Lower leg skin (tissue), 4 donors: ENCODE data around the gene BCAS1. TPM values are rescaled to one million over a fixed set of nuclear protein-coding genes. Genes with fewer than 3 reads are reported as not detected.

Experiments
- DNase-seq, 2 donors: peaks; one replicate each; pipeline ENCODE4 v3.0.0-alpha.2; 2019; ENCODE audit warnings: low spot score in 2 of 2
- H3K4me3 ChIP-seq: fragments of 200-600 bp; sonication (generic); 2 replicates; pipeline ENCODE4 v1.5.1; 2017; ENCODE audit warnings: mild to moderate bottlenecking, low read depth; ENCODE audit not compliant: poor library complexity, severe bottlenecking
- CTCF ChIP-seq, 3 donors: fragments of 450-650 bp; IDR thresholded peaks; one replicate each; pipeline ENCODE4 v1.5.1; 2016; ENCODE audit warnings: antibody characterized with exemption in 3 of 3, mild to moderate bottlenecking in 3 of 3, moderate library complexity in 2 of 3
- POLR2A ChIP-seq, 2 donors: fragments of 450-650 bp; IDR thresholded peaks; one replicate each; pipeline ENCODE4 v1.6.1; 2016 to 2017; ENCODE audit warnings: antibody characterized with exemption in 2 of 2, mild to moderate bottlenecking in 1 of 2, moderate library complexity in 1 of 2
- WGBS, 2 donors: methylation state at CpG; one replicate each; pipeline ENCODE4 v1.1.5; 2018; 5-methylcytosine and 5-hydroxymethylcytosine counted together
- intact Hi-C: fragments of 100-400 bp; cut with DNase I; formaldehyde crosslinking; loops from one replicate; pipeline ENCODE4 v1.15.0; 2023; ENCODE audit warnings: low total_unique reads
- total RNA-seq, 4 donors: library from RNA; depleted of rRNA; stranded (reverse); fragments of >200 nt; gene quantifications; one replicate each; pipeline ENCODE4 v1.1.0, GENCODE V29; 2016

Gene BCAS1
- total RNA-seq, 4 donors from 2014 or later = 1.7 to 3.7 (median 2.1) TPM

DNA sequence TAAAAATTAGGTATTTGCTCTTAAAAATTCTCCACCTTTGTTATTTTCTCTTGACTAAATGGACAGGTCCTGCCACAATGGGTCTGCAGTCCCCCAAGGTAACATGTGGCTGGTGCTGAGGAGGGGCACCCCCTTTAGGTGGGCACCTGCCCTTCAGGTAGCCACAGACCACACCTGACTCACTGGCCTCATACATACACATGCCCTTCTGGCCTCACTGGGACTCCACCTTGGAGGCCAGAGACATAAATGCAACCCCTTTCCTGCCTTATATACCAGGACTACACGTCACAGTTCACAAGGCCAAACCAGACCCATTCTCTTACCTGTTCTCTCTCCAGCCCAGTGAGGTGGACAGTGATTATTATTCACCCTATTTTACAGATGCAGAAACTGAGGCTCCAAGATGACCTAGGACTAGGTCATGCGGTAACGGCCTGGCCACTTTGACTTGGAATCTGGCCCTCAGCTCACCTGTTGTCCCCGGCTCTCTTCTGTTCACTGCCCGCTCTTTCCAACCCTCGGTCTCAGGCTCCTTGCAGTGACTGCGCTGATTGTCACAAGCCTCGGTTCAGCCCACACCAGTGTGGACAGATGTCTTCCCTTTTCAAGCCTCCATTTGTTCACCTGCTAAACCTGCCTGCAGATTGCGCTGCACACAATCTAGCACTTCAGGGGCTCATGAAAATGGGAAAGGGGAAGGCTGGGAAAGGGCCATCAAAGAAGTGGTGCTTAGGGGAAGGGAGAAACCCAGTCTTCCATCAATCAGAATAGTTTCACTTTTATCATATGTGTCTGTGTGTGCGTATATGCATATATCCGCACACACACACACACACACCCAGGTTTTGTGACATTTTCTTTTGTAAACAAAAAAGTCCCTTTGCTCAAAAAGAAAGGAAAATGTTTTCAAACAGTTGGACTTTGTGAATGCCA lies 121.7 kb downstream of the BCAS1 start:
- H3K4me3 ChIP-seq = no peak overlapping the region
- 90 to 92% methylated on average over 11 of the region's 11 CpGs for WGBS, 2 donors
- intact Hi-C loops = no loop called here
- no peak for DNase-seq
- no peak for TF ChIP-seq POLR2A (IDR thresholded peaks at IDR 0.05)
- TF ChIP-seq CTCF (IDR thresholded peaks at IDR 0.05) = no peak

DNA sequence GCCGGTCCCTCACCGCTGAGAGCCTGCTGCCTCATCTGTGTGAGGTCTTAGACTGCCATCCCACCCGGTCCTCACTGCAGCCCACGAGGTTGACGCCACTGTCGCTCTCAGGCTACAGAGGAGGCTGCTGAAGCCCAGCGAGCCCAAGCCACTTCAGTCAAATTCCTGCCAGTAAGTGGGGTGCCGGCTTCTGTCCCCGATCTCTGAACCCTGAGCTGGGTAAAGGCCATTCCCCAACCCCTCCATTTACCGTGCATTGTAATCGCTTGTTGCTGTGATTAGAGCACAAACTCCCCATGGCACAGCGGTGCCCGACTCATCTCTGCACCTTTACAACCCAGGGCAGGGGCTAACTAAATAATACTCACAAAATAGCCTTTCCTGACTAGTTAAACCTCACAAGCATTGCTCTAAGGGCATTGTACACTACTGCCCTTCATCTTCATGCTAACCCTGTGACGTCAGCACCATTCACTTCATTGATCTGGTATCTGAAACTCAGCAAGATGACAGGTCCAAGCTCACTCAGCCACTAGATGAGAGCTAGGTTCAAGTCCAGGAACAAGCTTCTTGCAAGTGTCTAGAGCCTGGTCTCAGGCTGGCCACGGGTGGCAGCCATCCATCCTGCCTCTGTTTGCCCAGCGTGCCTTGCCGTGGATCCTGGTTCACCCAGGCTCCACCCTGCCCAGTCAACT lies 122.7 kb downstream of the BCAS1 start:
- intact Hi-C loops = no loop called here
- no peak for DNase-seq
- TF ChIP-seq POLR2A (IDR thresholded peaks at IDR 0.05) = no peak
- TF ChIP-seq CTCF (IDR thresholded peaks at IDR 0.05) = no peak
- no peak overlapping the region for H3K4me3 ChIP-seq
- WGBS, 2 donors = 91 to 94% methylated on average over 17 of the region's 17 CpGs

GRCh38 chr20:53946106-53946505 lies 124.3 kb downstream of the BCAS1 start:
- no peak for TF ChIP-seq CTCF (IDR thresholded peaks at IDR 0.05)
- no peak for TF ChIP-seq POLR2A (IDR thresholded peaks at IDR 0.05)
- DNase-seq = no peak
- intact Hi-C loops = no loop called here

GRCh38 chr20:53945478-53945877 lies 124.9 kb downstream of the BCAS1 start:
- H3K4me3 ChIP-seq = no peak overlapping the region
- TF ChIP-seq CTCF (IDR thresholded peaks at IDR 0.05) (no peak), POLR2A (IDR thresholded peaks at IDR 0.05) (no peak)
- intact Hi-C loops = no loop called here
- 92 to 95% methylated on average over 2 of the region's 2 CpGs for WGBS, 2 donors
- DNase-seq = no peak

More at GRCh38 chr20:53946106-53946505, 124.3 kb downstream of the BCAS1 start:
- H3K4me3 ChIP-seq = no peak overlapping the region
- WGBS, 2 donors = 87 to 89% methylated on average over 4 of the region's 4 CpGs

DNA sequence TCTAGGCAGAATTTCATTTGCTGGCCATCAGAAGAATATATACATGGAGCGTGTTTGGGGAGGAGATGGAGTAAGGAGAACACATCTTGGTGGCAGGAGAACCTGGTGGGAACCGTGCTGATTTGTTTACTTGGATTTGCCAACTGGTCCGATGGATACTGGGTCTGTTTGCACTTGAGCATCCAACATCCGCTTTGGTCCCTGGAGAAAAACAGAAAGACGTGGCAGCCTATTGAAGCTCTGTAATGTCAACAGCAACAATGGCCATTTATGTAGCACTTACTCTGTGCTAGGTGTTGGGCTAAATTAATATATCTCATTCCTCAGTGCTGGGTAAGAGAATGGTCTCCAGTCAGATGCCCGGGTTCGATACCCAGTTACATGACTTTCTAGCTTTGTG lies 125.6 kb downstream of the BCAS1 start:
- no peak for DNase-seq
- 82% methylated on average over 7 of the region's 7 CpGs for WGBS, 2 donors
- TF ChIP-seq POLR2A (IDR thresholded peaks at IDR 0.05) (no peak), CTCF (IDR thresholded peaks at IDR 0.05) (no peak)
- H3K4me3 ChIP-seq = no peak overlapping the region
- intact Hi-C loops = loop anchor here (5.0 kb wide), 1 partner anchor 367 kb away; no protein-coding TSS in a partner anchor
